ENCODE data around the gene POTEE. TPM values are rescaled to one million over a fixed set of nuclear protein-coding genes. Genes with fewer than 3 reads are reported as not detected.

POTEE gene
- 0.17 and 1.1 TPM in 2 replicates for total RNA-seq

GRCh38 chr2:131209030-131209772 is at the start of gene POTEE:
Gene POTEE (plus strand): TSS chr2:131209536. CDS start chr2:131218403, 8,867 bp downstream.

Other genes starting within 250 kb of the POTEE start
- gene FAM168B, start 116.1 kb upstream of the POTEE start, total RNA-seq, result 93.3 and 111 TPM in 2 replicates
- gene PLEKHB2, start 104.2 kb upstream of the POTEE start, total RNA-seq, result 120 and 134 TPM in 2 replicates
- under 0.01 and 0.11 TPM in 2 replicates for gene RAB6D, start 154.6 kb downstream of the POTEE start, total RNA-seq